MV-4-11 (cell line): Measurements from ENCODE around the gene SIRT7.

Experiments used
- DNase-seq: peaks from one replicate; lab custom pipeline; 2025; lab: John Stamatoyannopoulos, UW

SIRT7 gene

DNA sequence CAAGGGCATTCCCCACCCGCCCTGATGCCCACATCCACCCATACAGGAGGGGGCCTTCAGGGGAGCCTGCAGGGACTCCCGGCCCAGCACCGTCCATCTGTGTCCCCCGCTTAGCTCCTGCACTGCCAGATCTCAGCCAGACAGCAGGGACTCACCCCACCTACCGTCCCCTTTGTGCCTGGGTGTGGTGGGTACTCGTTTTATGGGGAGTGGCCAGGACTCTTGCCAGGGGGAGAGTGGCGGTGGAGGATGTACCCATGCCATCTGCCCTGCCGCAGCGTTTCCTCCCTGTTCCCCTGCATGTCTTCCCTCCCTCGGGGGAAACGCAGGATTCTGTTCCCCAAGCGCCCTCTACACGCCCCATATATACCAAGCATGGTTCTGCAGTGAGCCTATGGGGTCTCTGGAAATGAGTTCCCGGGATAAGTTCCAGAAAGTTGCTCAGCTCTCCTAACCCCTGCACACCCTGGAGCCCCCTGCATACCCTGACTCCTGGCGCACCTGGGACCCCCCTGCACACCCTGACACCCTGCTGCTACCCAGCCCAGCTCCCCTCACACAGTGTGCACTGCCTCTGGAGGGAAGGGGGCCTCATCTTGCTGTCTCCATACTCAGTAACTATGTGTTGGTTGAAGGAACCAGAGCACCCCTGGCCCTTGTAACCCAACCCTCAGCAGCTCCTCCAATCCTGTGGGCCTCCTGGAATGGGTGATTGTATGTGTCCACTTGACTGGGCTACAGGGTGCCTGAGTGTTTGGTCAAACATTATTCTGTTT is 13.8 kb upstream of the SIRT7 start:
- DNase-seq, result no peak

DNA sequence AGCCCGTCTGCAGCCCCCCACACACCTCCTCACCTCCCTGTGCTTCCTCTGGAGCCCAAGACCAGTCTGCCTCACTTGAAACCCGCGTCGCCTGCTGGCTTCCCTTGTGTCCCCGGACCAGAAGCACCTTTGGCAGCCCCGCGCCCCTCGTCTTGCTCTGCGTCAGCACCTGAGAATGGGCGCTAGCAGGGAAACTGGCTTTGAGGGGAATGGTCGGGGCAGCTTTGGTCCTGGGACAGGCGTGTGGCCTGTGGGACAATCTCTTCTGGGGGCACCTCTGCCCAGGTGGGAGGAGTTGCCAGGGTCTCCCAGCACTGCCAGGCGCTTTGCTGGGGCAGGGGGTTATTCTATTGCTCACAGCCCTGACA is 13.2 kb upstream of the SIRT7 start:
- DNase-seq, result no peak

DNA sequence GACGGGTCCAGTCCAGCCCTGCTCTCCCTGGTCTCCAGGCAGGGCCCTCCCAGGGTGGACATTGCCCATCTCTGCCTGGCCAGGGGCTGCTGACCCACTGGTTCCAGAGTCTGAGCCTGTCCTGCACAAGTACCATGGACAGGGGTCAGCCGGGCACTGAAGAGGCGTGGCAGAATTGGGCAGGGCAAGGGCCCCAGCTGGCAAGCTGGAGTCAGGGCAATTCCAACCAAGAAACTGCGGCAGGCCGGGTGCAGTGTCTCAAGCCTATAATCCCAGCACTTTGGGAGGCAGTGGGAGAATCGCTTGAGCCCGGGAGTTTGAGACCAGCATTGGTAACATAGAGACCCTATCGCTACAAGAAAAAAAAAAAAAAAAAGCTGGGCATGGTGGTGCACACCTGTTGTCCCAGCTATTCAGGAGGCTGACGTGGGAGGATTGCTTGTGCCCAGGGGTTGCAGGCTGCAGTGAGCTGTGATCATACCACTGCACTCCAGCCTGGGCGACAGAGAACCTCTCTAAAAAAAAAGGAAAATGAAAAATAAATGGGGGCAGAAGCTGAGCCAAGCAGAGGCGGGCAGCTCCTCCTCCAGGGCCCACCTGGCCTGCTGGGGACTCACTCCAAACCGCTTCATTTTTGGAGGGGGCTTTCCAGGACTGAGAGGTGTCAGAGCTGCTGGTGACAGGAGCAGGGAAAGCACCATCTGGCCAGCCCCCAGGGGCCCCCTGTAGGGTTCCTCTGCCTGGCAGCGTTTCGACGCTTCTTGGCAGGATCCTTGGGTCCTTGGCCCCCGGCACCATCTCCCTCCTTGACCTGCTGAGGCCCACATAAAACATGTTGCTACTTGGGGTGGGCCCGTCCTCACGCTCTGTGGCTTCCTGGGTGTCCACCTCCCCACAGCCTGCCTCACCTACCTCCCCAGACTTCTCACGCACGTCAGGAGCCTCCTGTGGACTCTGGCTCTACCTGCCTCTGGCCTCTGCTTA is 12.5 kb upstream of the SIRT7 start:
- DNase-seq, result no peak

DNA sequence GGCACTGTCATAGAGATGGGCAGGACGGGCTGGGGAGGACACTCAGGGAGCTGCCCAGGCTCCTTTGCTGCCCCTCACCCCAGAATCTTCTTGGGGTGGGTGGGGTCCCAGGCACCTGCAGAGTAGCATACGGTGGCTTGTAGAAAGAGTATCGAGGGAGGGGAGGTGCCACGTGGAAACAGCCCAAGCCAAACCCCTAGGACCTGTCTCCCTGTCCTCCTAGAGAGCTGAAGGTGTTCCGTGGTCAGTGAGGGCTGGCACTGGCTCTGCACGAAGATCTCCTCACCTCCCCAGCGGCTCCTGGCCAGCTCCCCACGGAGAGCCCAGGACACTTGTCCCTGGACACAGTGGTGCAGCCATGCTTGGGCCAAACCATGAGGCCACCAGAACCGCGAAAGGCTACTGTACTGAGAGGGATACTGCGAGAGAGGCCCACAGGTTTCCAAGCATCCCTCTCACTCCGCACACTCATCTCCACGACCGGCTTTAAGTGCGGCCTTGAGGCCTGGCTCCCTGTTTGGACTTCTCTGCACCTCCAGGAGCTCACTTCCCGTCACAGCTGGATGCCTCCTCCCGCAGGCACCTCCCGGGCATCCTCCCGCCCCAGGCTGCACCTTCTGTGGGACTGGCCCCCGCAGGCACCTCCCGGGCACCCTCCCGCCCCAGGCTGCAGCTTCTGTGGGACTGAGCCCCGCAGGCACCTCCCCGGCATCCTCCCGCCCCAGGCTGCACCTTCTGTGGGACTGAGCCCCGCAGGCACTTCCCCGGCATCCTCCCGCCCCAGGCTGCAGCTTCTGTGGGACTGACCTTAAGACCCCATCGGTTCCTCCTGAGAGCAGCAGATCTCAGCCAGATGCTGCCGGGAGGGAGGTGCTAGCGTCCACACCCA is 11.5 kb upstream of the SIRT7 start:
- DNase-seq, result no peak

DNA sequence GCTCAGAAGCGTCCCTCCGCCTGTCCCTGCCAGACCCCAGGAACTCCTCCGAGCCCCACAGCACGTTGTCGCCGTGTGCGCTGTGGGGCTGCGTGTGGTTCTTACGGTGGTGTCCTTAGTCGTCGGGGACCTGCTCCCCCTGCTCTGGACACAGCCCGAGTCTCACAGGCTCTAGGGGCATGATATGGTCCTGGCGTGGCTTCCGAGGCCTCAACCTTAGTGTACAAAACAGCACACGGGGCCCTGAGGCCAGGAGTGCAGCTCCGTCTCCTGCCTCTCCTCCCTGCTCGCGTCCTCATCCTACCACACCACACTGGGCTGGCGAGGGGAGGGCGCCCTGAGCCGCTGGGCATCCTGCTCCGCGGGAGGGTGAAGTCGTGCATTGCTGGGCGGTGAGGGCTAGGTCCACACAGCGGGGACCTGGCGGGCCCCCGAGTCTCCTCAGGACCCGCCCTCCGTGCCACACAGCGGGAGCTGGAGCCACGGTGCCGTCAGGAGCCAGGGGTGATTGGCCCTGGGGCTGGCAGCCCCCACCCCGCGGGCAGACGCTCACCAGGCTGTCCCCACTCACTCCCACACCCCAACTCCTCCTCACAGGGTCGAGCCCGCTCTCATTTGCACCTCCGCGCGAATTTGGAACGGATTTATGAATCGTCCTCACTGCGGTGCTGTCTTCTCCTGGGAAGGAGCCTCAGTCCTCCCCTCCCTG is 10.7 kb upstream of the SIRT7 start:
- DNase-seq, result no peak

GRCh38 chr17:81927653-81928543 is 9.9 kb upstream of the SIRT7 start, which contains the start of gene MAFG:
Gene MAFG (minus strand): TSS chr17:81927735. CDS start chr17:81923185, 4,550 bp downstream.
- peak; percentile 89 for DNase-seq

GRCh38 chr17:81927152-81927652 is 9.2 kb upstream of the SIRT7 start:
- no peak for DNase-seq

DNA sequence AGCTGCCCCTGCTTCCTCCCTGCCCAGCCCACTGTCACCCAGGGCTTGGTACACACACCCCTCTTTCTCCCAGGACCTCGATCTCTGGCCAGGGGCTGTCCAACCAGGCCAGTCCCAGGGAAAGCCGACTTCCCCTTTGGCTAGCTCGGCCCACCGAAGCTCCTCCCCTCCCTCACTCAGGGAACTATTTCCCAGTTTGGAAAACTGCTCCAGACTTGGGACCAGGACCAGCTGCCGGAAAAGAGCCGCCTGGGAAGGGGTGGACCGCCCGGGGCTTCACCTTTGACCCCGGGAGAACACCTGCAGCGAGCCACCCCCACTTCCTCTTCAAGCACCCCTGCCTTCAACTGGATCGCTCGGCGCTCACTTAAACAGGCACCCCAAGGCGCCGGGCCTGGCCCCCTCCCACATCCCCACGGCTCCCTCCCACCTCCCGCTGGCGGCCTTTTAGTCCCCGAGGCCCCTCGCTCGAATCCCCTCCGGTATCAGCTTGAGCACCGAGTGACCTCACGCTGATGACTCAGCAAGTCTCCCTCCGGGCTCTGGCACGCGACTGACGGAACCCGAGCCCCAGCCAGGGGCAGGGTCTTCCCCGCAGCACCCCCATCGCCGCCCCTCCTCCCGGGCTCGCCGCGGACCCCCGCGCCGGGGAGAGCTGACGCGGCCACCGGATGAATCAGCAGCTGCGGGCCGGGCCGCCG is 8.6 kb upstream of the SIRT7 start:
- DNase-seq, result peak; percentile 67

DNA sequence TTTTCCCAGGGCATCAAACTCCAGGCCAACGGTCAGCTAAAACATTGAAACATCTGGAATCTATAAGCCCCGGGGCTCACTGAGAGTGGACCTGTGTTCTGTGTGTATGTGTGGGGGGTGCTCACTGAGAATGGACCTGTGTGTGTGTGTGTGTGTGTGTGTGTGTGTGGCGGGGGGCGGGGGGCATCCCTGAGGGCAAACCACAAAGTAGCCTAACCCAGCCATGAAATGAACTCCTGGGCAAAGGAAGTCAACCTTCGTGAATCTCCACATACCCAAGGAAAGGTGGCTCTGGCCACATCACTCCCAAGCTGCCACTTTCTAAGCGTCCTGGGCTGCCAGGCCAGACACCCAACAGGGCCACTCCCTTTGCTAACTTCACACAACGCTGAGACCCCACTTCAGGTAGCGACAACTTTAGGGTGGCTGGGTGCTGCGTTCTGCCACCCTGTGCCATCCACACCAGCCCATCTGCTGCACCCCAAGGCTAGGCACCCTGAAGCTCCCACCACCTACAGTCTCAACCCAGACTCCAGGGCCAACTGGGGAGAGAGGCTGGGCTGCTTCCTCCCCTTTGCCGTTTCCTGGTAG is 8.0 kb upstream of the SIRT7 start:
- no peak for DNase-seq

DNA sequence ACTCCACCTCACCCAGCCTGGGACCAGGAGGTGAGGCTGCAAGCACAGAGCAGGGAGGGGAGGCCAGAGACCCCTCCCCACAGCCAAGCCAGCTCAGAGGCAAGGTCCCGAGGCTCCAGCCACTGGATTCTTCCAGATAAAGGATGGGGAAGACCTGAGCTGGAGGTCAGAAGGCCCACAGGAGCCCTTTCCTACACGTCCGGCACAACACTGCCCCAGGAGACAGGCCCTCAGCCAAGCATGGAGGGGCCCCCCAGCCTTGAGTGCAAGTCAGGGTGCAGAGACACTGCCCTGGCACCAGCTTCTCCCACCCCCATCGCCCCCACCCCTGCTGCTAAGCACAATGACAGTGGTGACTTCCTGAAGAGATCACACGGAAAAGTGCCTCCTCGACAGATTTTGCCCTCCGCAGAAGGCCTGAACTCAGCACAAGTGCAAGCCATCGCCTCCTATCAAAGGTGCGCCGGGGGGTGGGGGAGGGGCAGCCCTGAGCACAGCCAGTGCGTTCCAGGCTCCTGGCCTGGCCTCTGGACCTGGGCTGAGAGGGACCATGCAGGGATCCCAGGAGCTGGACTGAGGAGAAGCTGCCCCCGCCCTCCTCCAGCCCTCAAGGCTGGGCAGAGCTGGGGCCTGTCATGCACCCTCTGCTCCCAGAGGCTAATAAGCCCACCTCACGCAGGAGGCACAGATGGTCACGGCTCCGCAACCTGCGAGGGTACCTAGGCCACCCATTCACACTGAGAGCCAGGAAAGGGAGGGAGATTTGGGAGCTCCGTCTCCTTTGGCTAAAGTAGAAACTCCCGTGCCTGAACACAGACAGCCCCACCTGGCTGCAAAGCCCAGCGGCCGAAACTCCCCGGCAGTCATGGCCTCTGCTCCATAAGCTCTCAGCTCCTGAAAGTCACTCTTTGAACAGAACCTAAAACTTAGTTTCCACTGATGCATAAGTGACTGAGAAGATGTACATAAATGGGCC is 6.9 kb upstream of the SIRT7 start:
- DNase-seq, result no peak

DNA sequence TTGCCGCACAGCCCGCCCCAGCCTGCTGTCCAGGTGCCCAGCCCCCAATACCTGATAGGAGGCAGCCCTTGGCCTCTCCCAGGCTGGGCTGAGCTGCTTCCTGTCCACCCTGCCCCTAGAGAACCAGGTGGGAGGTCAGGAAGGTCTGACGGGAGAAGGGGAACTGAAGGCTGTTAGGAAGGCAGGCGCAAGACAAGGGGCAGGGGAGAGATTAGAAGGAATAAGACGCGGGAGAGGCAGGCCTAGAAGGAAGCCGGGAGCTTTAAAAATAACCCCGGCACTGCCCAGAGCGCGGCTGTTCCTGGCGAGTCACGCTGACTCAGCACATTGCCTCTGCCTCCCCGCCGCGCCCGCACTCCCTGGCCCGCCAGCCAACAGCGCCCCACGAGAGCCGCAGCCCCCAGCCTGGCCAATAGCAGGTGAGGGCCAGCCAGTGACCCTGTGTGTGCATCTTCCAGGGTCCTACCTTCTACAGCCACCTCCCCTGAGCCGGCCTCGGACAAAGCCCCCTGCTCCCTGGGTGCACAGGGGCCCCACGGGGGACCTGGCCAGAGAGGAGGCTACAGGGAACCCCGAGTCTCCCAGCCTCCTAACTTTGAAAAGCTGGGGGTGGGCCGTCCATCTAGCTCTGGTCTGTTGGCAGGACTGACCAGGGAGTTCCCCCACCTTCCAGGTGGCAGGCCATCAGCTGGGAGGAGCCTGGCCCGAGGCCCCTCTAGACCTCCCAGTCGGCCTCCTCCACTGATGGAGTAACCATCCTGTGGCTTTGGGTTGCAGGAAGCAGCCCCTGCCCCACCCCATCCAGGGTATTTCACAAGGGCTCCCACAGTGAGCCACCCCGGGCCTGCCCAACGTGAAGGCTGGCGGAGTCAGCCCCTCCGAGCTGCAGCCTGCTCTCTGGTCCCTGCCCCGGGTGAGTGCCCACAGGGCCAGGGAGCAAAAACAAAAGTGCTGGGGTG is 5.6 kb upstream of the SIRT7 start:
- peak; percentile 88 for DNase-seq

DNA sequence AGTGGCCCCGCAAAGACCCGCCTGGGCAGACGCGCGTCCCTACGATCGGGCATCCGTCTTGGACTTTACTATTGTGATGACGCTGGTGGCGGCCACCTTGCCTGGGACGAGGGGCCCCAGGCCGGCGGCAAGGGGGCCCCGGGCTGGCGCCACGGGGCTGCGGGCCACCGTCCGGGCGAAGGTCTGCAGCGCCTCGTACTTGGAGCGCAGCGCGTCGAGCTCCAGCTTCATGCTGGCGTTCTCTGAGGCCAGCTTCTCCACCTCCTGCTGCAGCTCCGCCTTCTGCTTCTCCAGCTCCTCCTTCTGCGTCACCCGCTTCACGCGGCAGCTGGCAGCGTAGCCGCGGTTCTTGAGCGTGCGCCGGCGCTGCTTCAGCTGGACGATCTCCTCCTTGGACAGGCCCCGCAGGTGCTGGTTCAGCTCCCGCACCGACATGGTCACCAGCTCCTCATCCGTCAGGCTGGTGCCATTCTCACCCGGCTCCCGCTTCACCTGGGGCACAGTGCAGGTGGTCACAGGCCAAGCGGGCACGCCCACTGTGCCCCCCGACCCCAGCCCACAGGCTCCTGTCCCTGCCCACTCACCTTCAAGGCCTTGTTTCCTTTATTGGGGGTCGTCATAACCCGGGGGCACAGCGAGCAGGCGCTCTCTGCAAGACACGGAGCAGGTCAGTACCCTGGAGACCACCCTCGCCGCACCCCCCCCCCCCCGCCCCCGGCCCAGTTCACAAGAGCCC is 4.8 kb upstream of the SIRT7 start:
- peak; percentile 69 for DNase-seq

DNA sequence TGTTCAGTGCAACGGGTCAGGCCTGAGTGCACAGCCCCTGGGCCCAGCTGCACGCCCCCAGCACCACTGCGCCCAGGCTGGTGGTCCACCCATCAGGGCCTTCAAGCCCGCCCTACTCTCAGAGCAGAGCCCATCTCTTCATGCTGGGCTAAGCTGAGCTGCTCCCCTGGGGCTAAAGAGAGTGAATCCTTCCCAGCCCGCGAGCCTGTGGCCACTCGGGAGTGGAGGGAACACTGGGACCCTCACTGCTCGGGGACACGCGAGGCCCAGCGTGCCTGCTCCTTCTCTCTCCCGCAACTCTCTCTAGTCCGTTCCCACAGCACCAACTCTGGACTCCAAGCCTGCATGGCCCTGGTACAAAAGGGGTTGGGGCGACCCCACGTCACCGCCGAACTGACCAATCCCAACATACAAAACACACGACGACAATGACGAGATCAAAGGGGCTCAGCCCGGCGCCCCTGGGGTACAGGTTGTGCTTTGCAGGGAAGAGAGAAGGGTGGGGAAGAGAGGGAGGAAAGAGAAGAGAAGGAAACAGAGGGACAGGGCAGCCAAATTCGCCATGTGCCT is 4.1 kb upstream of the SIRT7 start:
- DNase-seq, result no peak

- no peak for DNase-seq
Measured at GRCh38 chr17:81921537-81921862, 3.5 kb upstream of the SIRT7 start.

DNA sequence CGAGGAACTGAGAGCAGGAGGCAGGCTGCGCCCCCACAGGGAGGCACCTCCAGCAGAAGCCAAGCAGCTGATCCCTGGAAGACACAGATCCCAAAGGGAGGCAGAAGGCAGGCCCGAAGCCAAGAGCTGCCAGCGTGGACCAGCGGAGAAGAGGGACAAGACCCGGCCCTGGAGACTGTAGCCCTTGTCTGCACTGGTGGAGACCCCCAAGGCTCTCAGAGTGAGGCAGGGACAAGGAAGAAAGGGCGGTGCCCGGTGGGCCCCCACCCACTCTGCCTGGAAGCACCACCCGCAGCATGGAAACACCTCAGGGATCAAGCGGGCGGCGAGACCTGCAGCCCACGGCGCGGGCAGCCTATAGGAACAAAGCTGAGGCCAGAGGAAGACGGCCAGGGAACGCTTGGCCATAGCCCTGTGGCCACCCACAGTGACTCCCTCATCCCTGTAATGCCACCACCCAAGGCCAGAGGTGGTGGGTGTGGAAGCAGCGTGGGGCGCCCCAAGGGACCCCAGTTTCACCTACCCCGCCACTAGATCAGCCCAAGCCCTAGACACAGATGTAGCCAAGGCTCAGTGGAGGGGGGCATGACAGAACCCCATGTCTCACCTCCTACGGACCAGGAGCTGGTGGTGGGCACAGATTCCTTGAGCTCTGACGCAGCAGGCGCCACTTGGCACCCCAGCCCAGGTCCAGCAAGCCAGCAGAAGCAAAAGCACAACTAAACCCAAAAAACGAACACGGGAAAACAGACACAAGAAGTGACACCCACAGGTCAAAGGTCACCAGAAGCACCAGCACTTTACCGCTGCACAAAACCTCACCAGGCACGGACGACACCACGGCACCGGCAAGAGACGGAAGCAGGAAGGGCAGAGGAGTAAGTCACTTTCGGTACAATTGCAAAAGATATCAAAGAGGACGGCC is 2.9 kb upstream of the SIRT7 start:
- DNase-seq, result peak; percentile 90
